KOPT-K1 (cell line): Measurements from ENCODE around the gene APOC1.
"Not testable (repeated sequence)": the region's sequence is repeated elsewhere in the genome, so short reads cannot be mapped to it uniquely, and the experiment has no call there.

Experiments used
- H3K27ac ChIP-seq: fragments of 200-600 bp; sonication (generic); 2 replicates; pipeline ENCODE4 v1.5.1; 2016; ENCODE audit warnings: antibody characterized with exemption, mild to moderate bottlenecking, low read depth, low read length; ENCODE audit not compliant: poor library complexity, severe bottlenecking
- H3K36me3 ChIP-seq: fragments of 200-600 bp; sonication (generic); 2 replicates; pipeline ENCODE4 v1.5.1; 2017; ENCODE audit warnings: antibody characterized with exemption, mild to moderate bottlenecking, low read length, moderate library complexity; ENCODE audit not compliant: insufficient read depth
- H3K9me3 ChIP-seq: fragments of 200-600 bp; sonication (generic); 2 replicates; pipeline ENCODE4 v1.5.1; 2017; ENCODE audit warnings: antibody characterized with exemption, low read length, mild to moderate bottlenecking; ENCODE audit not compliant: insufficient read depth, poor library complexity, severe bottlenecking

APOC1 gene

DNA sequence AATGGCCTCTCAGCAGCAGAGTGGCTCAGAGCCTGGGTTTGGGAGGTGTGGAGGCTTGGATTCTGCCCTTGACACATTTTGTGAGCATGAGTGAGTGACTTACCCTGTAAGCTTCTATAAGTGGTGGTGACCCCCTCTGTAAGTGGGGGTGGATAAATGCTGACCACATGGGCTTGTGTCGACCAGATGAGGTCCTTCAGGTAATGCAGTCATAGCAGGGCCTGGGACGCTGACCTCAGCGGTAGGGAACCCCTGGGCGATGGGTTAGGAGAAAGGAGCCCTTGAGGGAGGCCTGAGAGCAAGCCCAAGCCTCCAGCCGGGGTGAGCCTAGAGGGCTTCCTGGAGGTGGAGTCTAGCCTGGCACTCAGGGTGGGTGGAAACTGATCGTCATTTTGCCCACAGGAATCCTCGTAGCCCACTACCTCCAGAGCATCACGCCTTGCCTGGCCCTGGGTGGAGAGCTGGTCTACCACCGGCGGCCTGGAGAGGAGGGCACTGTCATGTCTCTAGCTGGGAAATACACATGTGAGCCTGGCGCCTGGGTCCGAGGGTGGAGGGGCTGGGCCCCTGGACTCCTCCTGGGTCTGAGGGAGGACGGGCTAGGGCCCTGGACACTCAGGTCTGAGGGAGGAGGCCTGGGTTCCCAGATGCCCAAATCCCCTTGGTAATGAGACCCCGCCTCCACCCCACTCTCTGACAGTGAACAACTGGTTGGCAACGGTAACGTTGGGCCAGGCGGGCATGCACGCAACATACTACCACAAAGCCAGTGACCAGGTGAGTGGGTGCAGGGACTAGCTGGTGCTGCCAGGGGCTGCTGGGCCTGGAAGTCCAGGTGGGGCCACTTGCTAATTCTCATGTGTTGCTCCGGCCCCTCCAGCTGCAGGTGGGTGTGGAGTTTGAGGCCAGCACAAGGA is 13.8 kb upstream of the APOC1 start:
- Histone ChIP-seq H3K27ac (no peak overlapping the region), H3K9me3 (no peaks in the 10 kb centered on the region), H3K36me3 (peaks cover 80% of the 10 kb centered on the region)

DNA sequence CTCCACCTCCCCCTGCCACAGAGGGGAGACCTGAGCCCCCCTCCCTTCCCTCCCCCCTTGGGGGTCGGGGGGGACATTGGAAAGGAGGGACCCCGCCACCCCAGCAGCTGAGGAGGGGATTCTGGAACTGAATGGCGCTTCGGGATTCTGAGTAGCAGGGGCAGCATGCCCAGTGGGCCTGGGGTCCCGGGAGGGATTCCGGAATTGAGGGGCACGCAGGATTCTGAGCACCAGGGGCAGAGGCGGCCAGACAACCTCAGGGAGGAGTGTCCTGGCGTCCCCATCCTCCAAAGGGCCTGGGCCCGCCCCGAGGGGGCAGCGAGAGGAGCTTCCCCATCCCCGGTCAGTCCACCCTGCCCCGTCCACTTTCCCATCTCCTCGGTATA is 11.2 kb upstream of the APOC1 start:
- Histone ChIP-seq H3K9me3 (no peaks in the 10 kb centered on the region), H3K27ac (no peak overlapping the region), H3K36me3 (peaks cover 54% of the 10 kb centered on the region)

DNA sequence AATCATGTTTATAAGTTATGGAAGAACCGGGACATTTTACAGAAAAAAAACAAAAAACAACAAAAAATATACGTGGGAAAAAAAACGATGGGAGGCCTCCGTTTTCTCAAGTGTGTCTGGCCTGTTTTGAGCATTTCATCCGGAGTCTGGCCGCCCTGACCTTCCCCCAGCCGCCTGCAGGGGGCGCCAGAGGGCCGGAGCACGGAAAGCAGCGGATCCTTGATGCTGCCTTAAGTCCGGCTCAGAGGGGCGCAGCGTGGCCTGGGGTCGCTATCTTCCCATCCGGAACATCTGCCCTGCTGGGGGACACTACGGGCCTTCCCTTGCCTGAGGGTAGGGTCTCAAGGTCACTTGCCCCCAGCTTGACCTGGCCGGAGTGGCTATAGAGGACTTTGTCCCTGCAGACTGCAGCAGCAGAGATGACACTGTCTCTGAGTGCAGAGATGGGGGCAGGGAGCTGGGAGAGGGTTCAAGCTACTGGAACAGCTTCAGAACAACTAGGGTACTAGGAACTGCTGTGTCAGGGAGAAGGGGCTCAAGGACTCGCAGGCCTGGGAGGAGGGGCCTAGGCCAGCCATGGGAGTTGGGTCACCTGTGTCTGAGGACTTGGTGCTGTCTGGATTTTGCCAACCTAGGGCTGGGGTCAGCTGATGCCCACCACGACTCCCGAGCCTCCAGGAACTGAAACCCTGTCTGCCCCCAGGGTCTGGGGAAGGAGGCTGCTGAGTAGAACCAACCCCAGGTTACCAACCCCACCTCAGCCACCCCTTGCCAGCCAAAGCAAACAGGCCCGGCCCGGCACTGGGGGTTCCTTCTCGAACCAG is 10.6 kb upstream of the APOC1 start:
- Histone ChIP-seq H3K27ac (no peak overlapping the region), H3K36me3 (peaks cover 50% of the 10 kb centered on the region), H3K9me3 (no peaks in the 10 kb centered on the region)

- H3K36me3 ChIP-seq, result peaks cover 46% of the 10 kb centered on the region
- H3K9me3 ChIP-seq, result no peaks in the 10 kb centered on the region
- no peak overlapping the region for H3K27ac ChIP-seq
Measured at GRCh38 chr19:44904426-44904994, 9.9 kb upstream of the APOC1 start.

GRCh38 chr19:44905437-44906160 is 8.8 kb upstream of the APOC1 start, which contains the start of gene APOE:
APOE (plus strand) TSS chr19:44905796; CDS start chr19:44906625, 829 bp downstream.
- Histone ChIP-seq H3K9me3 (no peaks in the 10 kb centered on the region), H3K36me3 (peaks cover 35% of the 10 kb centered on the region), H3K27ac (no peak within 1 kb of the TSS)

- Histone ChIP-seq H3K9me3 (no peaks in the 10 kb centered on the region), H3K36me3 (peaks cover 15% of the 10 kb centered on the region), H3K27ac (no peak overlapping the region)
Measured at GRCh38 chr19:44907613-44908012, 6.8 kb upstream of the APOC1 start.

- Histone ChIP-seq H3K27ac (no peak overlapping the region), H3K36me3 (peaks cover 8% of the 10 kb centered on the region; the same call in 1 of the 2 replicates), H3K9me3 (no peaks in the 10 kb centered on the region)
Measured at GRCh38 chr19:44908074-44908835, 6.2 kb upstream of the APOC1 start.

DNA sequence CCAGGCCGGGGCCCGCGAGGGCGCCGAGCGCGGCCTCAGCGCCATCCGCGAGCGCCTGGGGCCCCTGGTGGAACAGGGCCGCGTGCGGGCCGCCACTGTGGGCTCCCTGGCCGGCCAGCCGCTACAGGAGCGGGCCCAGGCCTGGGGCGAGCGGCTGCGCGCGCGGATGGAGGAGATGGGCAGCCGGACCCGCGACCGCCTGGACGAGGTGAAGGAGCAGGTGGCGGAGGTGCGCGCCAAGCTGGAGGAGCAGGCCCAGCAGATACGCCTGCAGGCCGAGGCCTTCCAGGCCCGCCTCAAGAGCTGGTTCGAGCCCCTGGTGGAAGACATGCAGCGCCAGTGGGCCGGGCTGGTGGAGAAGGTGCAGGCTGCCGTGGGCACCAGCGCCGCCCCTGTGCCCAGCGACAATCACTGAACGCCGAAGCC is 5.6 kb upstream of the APOC1 start:
- H3K36me3 ChIP-seq, result peaks cover 3% of the 10 kb centered on the region; the same call in 1 of the 2 replicates
- H3K27ac ChIP-seq, result no peak overlapping the region
- H3K9me3 ChIP-seq, result no peaks in the 10 kb centered on the region

DNA sequence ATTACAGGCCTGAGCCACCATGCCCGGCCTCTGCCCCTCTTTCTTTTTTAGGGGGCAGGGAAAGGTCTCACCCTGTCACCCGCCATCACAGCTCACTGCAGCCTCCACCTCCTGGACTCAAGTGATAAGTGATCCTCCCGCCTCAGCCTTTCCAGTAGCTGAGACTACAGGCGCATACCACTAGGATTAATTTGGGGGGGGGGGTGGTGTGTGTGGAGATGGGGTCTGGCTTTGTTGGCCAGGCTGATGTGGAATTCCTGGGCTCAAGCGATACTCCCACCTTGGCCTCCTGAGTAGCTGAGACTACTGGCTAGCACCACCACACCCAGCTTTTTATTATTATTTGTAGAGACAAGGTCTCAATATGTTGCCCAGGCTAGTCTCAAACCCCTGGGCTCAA is 4.6 kb upstream of the APOC1 start:
- H3K36me3 ChIP-seq, result no peaks in the 10 kb centered on the region
- H3K27ac ChIP-seq, result no peak overlapping the region
- no peaks in the 10 kb centered on the region for H3K9me3 ChIP-seq

DNA sequence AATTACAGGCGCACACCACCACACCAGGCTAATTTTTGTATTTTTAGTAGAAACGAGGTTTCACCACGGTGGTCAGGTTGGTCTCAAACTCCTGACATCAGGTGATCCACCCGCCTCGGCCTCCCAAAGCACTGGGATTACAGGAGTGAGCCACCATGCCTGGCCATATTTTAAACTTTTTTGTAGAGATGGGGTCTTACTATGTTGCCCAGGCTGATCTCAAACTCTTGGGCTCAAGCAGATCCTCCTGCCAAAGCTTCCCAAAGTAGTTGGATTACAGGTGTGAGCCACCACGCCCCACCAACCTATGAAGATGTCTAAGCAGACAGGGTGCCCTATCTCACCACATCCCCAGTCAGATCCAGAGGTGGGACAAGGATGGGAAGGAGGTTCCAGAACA is 2.5 kb upstream of the APOC1 start:
- H3K27ac ChIP-seq, H3K36me3 ChIP-seq, H3K9me3 ChIP-seq: not testable (repeated sequence)

GRCh38 chr19:44912854-44913253 is 1.6 kb upstream of the APOC1 start:
- Histone ChIP-seq H3K9me3 (no peaks in the 10 kb centered on the region), H3K27ac (no peak overlapping the region), H3K36me3 (no peaks in the 10 kb centered on the region)

DNA sequence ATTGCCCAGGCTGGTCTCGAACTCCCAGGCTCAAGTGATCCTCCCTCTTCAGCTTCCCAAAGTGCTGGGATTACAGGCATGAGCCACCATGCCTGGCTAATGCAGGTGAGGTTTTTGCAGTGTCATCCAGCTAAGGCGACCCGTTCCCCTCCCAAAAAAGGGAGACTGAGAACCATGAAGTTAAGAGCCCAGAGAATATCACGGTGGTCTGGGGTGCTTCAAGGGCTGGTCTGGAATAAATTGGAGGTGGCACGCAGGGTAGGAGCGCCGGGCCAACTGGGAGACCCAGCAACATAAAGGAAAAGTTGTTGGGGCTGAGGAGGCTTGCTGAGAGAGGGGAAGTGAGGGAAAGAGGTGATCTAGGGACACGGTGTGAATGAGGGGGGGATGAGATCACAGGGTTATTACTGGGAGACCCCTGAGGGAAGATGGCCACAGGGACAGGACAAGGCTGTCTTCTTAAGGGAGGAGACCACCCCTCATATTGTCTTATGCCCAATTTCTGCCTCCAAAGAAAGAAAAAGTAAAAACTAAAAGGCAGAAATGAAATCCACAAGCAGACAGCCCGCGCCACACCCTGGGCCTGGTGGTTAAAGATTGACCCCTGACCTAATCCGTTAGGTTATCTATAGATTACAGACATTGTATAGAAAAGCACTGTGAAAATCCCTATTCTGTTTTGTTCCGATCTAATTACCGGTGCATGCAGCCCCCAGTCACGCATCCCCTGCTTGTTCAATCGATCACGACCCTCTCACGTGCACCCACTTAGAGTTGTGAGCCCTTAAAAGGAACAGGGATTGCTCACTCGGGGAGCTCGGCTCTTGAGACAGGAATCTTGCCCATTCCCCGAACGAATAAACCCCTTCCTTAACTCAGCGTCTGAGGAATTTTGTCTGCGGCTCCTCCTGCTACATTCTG is 636 bp upstream of the APOC1 start:
- not testable (repeated sequence) for H3K36me3 ChIP-seq, H3K9me3 ChIP-seq, H3K27ac ChIP-seq

DNA sequence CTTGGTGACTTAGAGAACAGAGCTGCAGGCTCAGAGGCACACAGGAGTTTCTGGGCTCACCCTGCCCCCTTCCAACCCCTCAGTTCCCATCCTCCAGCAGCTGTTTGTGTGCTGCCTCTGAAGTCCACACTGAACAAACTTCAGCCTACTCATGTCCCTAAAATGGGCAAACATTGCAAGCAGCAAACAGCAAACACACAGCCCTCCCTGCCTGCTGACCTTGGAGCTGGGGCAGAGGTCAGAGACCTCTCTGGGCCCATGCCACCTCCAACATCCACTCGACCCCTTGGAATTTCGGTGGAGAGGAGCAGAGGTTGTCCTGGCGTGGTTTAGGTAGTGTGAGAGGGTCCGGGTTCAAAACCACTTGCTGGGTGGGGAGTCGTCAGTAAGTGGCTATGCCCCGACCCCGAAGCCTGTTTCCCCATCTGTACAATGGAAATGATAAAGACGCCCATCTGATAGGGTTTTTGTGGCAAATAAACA is 9.9 kb downstream of the APOC1 start:
- Histone ChIP-seq H3K27ac (no peak overlapping the region), H3K36me3 (no peaks in the 10 kb centered on the region), H3K9me3 (no peaks in the 10 kb centered on the region)
